HL-60/S4 treated with retinoic acid at 250 ng/mL for 4 days and 3 days (cell line): ENCODE results near the gene TCF7L2.

ENCODE experiments used
- in situ Hi-C: fragments of 300-500 bp; cut with MboI; formaldehyde crosslinking; loops from 2 replicates; pipeline ENCODE4 v1.7.0; 2022; ENCODE audit warnings: low sequenced_read_pairs

Gene TCF7L2

GRCh38 chr10:112991888-112992491 lies 41.9 kb downstream of the TCF7L2 start:
- in situ Hi-C loops, result no loop called here

GRCh38 chr10:112996462-112996861 lies 46.4 kb downstream of the TCF7L2 start:
- in situ Hi-C loops, result no loop called here

GRCh38 chr10:112999102-112999501 lies 49.1 kb downstream of the TCF7L2 start:
- in situ Hi-C loops, result no loop called here

- in situ Hi-C loops, result no loop called here
Measured at GRCh38 chr10:113000442-113000841, 50.4 kb downstream of the TCF7L2 start.

DNA sequence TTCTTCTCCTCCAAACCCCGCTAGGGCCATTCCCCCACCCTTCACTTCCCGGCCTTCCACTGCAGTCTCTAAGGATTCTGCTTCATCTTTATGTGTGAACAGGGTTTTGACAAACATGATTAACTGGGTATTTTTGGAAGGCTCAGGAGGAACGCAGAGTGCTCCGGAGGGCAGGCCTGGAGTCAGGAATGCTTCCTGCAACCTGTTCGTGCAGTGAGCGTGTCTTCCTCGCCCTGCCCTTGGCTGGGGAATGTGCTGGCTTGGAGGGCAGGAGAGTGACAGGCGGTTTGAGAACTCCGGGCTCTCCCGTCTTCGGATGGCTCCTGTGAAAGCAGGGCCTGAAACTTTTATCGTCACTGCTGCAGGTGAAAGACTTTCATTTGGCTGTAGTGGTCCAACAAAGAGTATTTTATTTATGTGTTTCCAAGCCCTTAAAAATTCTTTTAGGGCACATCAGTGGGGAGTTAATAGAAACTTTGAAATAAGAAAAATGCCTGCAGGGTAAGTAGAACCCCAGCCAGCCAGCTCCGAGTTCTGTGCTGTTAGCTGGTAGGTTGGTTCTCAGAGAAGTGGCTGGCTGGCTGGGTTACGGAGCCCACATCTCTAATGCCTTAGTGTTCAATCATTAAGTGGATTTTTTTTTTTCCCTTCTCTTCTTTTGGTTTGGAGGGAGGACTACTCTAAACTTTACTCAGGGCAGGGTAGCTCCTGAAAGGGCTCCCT lies 51.0 kb downstream of the TCF7L2 start:
- in situ Hi-C loops, result no loop called here

GRCh38 chr10:113001599-113002448 lies 51.8 kb downstream of the TCF7L2 start:
- in situ Hi-C loops, result no loop called here

- in situ Hi-C loops, result no loop called here
Measured at GRCh38 chr10:113002449-113002777, 52.4 kb downstream of the TCF7L2 start.

DNA sequence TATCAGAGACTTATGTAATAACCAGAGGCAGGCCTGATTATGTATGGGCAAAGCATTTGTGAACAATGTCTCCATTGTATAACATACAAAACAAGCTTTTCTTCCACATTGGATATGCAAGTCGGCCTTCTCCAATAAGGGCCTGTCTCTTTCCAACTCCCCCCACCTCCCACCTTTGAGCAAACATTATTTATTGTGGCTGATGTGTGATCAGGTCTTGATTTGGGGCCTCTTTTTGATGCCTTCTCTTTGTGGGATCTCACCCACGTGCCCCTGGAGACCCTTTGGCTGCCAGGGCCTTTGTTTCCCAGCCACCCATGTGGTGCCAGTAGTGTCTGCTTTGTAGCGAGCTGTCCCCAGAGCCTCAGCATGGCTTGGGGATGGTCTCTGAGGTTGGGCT lies 53.0 kb downstream of the TCF7L2 start:
- in situ Hi-C loops, result no loop called here

- in situ Hi-C loops, result no loop called here
Measured at GRCh38 chr10:113004069-113004618, 54.1 kb downstream of the TCF7L2 start.

- in situ Hi-C loops, result no loop called here
Measured at GRCh38 chr10:113005380-113005779, 55.3 kb downstream of the TCF7L2 start.

DNA sequence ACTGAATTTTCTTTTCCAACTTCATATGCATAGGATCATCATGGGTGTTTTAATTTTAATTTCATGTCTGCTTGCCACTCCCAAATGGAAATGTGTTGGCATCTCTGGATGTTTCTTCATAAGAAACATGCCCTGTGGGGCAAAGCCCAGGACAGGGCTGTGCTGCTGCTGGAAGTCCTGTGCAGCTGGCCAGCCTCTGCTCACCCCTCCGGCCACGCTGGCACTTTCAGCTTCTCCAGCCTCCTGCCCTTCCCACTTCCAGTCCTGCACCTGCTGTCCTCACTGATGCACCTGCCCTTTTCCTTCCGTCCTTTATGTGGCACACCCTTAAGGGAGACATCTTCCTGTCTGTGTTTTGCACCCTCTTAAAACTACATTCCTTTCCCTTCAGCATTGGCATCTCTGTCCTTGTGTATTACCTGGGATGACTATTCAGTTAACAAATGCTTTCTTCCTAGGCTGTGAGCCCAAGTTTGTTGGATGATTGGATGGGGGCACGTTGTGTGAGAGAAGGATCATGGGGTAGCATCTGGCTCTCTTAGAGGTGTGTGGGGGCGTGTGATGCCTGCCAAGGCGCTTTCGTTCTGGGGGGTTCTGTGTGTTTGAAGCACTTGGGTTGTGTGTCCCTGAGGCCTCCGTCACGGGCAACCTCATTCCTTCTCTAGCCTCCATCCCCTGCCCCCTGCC lies 56.8 kb downstream of the TCF7L2 start:
- in situ Hi-C loops, result no loop called here

- in situ Hi-C loops, result no loop called here
Measured at GRCh38 chr10:113007343-113007771, 57.3 kb downstream of the TCF7L2 start.

GRCh38 chr10:113007821-113008220 lies 57.8 kb downstream of the TCF7L2 start:
- in situ Hi-C loops, result no loop called here

DNA sequence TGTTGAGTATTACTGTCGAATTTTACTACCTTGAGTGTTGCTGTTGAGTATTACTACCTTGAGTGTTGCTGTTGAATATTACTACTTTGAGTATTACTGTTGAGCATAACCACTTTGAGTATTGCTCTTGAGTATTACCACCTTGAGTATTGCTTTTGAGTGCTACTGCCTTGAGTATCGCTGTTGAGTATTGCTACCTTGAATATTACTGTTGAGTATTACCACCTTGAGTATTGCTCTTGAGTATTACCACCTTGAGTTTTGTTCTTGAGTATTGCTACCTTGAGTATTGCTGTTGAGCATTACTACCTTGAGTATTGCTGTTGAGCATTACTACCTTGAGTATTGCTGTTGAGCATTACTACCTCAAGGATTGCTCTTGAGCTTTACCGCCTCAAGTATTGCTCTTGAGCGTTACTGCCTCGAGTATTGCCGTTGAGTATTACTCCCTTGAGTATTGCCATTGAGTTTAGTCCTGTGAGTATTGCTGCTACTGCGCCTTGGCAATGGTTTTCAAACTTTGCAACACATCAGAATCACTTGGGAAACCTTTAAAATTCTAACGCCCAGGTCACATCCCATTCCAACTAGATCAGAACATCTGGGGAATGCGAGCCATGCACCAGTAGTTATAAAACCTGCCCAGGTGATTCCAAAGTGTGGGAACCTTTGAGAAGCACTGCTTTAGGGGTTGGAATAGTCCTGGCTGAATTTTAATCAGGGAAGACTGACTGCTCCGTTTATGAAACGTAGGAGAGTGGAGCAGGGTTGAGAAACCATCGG lies 61.7 kb downstream of the TCF7L2 start:
- in situ Hi-C loops, result no loop called here

DNA sequence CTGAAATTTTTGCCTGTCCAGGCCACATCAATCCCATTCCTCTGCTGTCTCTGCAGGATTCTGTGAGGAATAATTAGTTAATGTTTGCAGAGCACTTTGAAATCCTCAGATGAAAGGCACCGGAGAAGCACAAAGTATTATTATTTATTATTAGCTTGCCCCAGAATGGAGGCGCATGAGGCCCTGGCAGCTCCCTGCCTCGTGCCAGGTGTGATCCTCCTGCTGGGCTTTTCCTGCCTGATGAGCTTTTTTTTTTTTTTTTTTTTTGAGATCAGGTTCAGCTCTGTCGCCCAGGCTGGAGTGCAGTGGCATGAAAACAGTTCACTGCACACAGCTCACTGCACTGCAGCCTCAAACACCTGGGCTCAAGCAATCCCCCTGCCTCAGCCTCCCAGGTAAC lies 65.2 kb downstream of the TCF7L2 start:
- in situ Hi-C loops, result no loop called here

GRCh38 chr10:113017376-113017775 lies 67.3 kb downstream of the TCF7L2 start:
- in situ Hi-C loops, result no loop called here

GRCh38 chr10:113018034-113018433 lies 68.0 kb downstream of the TCF7L2 start:
- in situ Hi-C loops, result no loop called here

DNA sequence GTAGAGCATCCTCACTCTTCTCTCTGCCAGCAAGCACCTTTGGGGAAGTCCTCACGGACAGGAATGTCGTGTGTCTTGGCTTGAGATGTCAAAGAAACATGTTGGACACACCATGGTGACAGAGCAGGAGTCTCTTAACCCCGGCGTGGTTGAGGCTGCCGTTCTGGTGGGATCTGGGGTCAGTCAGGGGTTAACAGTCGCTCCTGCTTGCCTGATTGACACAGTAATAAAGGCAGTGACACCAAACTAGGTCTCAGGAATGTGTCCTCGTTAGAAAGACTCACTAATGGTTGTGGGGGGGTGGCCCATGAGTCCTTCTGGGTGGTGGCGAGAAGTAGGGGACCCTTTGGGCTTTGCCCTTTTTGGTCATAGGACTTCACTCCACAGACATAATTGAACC lies 69.0 kb downstream of the TCF7L2 start:
- in situ Hi-C loops, result no loop called here

DNA sequence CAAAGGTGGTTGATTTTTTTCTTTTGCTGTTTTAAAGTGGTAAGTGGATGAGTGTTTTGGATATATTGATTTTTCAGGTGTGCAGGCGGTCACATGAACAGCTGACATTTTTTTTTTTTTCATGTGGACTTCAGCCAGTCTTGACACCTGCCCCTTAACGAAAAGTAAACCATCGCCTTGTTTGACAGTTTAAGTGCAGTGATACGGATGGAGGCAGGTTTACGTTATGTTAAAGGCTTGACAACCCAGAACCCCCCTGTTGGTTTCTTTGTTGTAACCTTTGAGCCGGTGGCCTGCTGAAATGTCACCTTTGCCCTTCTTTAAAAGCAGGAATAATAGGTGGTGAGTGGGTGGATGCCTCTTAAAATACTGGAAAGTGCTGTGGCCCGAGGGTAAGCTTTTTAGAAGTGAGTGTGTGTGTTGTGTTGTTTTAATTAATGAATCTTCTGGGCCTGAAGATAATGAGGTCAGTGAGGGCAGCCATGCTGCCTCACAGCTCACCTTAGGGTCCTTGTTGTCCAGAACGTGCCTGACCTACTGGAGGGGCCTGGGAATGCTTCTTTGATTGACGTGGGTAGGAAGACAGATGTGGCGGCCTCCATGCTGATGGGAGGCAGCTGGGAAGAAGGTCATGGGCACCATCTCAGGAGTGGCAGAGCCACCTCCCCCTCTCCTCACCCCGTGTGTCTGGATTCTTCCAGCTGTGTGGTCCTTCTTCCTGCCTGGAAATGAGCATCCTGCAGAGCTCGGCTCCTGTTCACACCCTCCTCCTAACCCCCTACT lies 69.8 kb downstream of the TCF7L2 start:
- in situ Hi-C loops, result no loop called here

GRCh38 chr10:113020475-113020753 lies 70.4 kb downstream of the TCF7L2 start:
- in situ Hi-C loops, result no loop called here
